ENCODE measurements around the gene TUBB2A.

GRCh38 chr6:3183066-3183465, 25.7 kb upstream of the TUBB2A start:
- TF ChIP-seq ZNF274 (IDR thresholded peaks at IDR 0.05; ENCODE audit: low read depth, low read length) (no peak), SUZ12 (IDR thresholded peaks at IDR 0.05; ENCODE audit: extremely low read depth, insufficient read depth, insufficient read length) (no peak), YY1 (IDR thresholded peaks at IDR 0.05; ENCODE audit: insufficient read depth, insufficient read length) (no peak)

All from NT2/D1 (cell line).